Measurements from ENCODE around the gene DCUN1D1. TPM values are rescaled to one million over a fixed set of nuclear protein-coding genes. Genes with fewer than 3 reads are reported as not detected.

Gene DCUN1D1
- polyA plus RNA-seq (2013, experiment 1 of 2), result 27.5 TPM
- 28.3 TPM for polyA plus RNA-seq (2013, experiment 2 of 2)

GRCh38 chr3:182980204-182981037 is at the start of gene DCUN1D1:
Gene DCUN1D1, minus strand, starts transcription at chr3:182980538. Its CDS starts 49 bp downstream, at chr3:182980489.
- no peaks in the 10 kb centered on the region for H3K36me3 ChIP-seq (ENCODE audit: control insufficient read depth, insufficient read depth, low read length)
- 0% methylated on average over 20 to 27 of the region's 106 CpGs for WGBS, 2 experiments (ENCODE audit: insufficient coverage in 2 of 2)
- peaks cover 12% of the 10 kb centered on the region for H3K4me1 ChIP-seq (ENCODE audit: control insufficient read depth, insufficient read depth, low read length, poor library complexity, severe bottlenecking)
- peak within 1 kb of the TSS; percentile 55 for H3K4me3 ChIP-seq (ENCODE audit: extremely low read depth, insufficient read depth, low read length, poor library complexity, severe bottlenecking)
- H3K27ac ChIP-seq (ENCODE audit: low read depth, low read length, severe bottlenecking), result no peak within 1 kb of the TSS
- H3K9me3 ChIP-seq (ENCODE audit: control insufficient read depth, low read length), result no peaks in the 10 kb centered on the region

GRCh38 chr3:183028416-183028815 is 48.1 kb upstream of the DCUN1D1 start:
- no peaks in the 10 kb centered on the region for H3K4me1 ChIP-seq (ENCODE audit: control insufficient read depth, insufficient read depth, low read length, poor library complexity, severe bottlenecking)
- 83 to 100% methylated on average over 2 of the region's 3 CpGs for WGBS, 2 experiments (ENCODE audit: insufficient coverage in 2 of 2)
- no peaks in the 10 kb centered on the region for H3K36me3 ChIP-seq (ENCODE audit: control insufficient read depth, insufficient read depth, low read length)

DNA sequence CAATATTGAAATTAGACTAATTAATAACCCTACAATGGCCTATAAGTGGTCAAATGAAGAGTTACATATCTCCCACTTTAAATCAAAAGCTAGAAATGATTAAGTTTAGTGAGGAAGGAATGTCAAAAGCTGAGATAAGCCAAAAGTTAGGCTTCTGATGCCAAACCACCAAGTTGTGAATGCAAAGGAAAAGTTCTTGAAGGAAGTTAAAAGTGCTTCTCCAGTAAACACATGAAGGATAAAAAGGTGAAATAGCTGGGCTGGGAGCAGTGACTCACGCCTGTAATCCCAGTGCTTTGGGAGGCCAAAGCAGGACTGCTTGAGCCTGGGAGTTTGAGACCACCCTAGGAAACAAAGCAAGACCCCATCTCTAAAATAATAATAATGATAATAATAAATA is 46.9 kb upstream of the DCUN1D1 start:
- no CpG with 5 or more reads among the region's 1 CpG for WGBS, 2 experiments (ENCODE audit: insufficient coverage in 2 of 2)
- H3K4me1 ChIP-seq (ENCODE audit: control insufficient read depth, insufficient read depth, low read length, poor library complexity, severe bottlenecking), result no peaks in the 10 kb centered on the region
- H3K27ac ChIP-seq (ENCODE audit: low read depth, low read length, severe bottlenecking), result no peak overlapping the region
- peaks cover 9% of the 10 kb centered on the region for H3K9me3 ChIP-seq (ENCODE audit: control insufficient read depth, low read length)
- no peaks in the 10 kb centered on the region for H3K36me3 ChIP-seq (ENCODE audit: control insufficient read depth, insufficient read depth, low read length)
- no peak overlapping the region for H3K4me3 ChIP-seq (ENCODE audit: extremely low read depth, insufficient read depth, low read length, poor library complexity, severe bottlenecking)

More at GRCh38 chr3:183028416-183028815, 48.1 kb upstream of the DCUN1D1 start:
- Histone ChIP-seq H3K4me3 (ENCODE audit: extremely low read depth, insufficient read depth, low read length, poor library complexity, severe bottlenecking) (no peak overlapping the region), H3K27ac (ENCODE audit: low read depth, low read length, severe bottlenecking) (no peak overlapping the region), H3K9me3 (ENCODE audit: control insufficient read depth, low read length) (peaks cover 9% of the 10 kb centered on the region)

GRCh38 chr3:183022936-183023516 is 42.7 kb upstream of the DCUN1D1 start:
- peaks cover under 1% of the 10 kb centered on the region for H3K9me3 ChIP-seq (ENCODE audit: control insufficient read depth, low read length)
- H3K36me3 ChIP-seq (ENCODE audit: control insufficient read depth, insufficient read depth, low read length), result no peaks in the 10 kb centered on the region
- no peaks in the 10 kb centered on the region for H3K4me1 ChIP-seq (ENCODE audit: control insufficient read depth, insufficient read depth, low read length, poor library complexity, severe bottlenecking)
- WGBS, 2 experiments (ENCODE audit: insufficient coverage in 2 of 2), result no CpG with 5 or more reads among the region's 3 CpGs
- no peak overlapping the region for H3K27ac ChIP-seq (ENCODE audit: low read depth, low read length, severe bottlenecking)
- no peak overlapping the region for H3K4me3 ChIP-seq (ENCODE audit: extremely low read depth, insufficient read depth, low read length, poor library complexity, severe bottlenecking)

DNA sequence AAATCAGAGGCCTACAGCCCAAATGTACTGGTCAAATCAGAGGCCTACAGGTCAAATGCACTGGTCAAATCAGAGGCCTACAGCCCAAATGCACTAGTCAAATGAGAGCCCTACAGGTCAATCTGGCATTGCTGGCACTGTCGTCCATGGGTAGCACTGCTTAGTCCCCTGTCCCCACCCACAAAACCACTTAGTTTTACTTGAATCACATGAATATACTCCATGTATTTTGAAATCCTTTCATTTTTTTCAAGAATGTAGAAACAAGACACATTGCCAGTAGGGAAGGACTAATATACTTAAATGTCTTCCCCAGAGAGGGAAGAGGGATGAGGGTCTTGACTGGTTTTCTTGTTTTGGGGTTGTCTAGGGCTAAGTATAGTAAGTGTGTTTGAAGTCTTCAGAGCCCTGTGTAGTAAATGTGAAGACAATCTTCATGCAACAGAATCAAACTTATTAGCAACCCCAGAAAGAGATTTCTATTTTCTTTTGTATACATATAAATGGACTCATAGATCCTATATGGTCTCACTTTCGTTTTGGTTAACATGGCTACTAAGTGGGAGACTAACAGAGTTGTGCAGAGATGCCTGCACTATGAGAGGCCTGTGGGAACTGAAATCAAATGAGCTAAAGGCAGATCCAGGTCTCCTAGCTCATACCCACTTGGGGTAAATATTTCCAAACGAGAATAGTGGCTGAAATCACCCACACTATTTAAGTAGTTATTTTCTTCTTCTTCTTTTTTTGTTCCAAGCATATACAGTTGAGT is 38.3 kb upstream of the DCUN1D1 start:
- Histone ChIP-seq H3K4me3 (ENCODE audit: extremely low read depth, insufficient read depth, low read length, poor library complexity, severe bottlenecking) (no peak overlapping the region), H3K9me3 (ENCODE audit: control insufficient read depth, low read length) (no peaks in the 10 kb centered on the region), H3K4me1 (ENCODE audit: control insufficient read depth, insufficient read depth, low read length, poor library complexity, severe bottlenecking) (no peaks in the 10 kb centered on the region), H3K27ac (ENCODE audit: low read depth, low read length, severe bottlenecking) (no peak overlapping the region), H3K36me3 (ENCODE audit: control insufficient read depth, insufficient read depth, low read length) (peaks cover 2% of the 10 kb centered on the region)
- 79 to 100% methylated on average over 1 to 2 of the region's 3 CpGs for WGBS, 2 experiments (ENCODE audit: insufficient coverage in 2 of 2)

GRCh38 chr3:183015185-183015584 is 34.8 kb upstream of the DCUN1D1 start:
- Histone ChIP-seq H3K27ac (ENCODE audit: low read depth, low read length, severe bottlenecking) (no peak overlapping the region), H3K4me3 (ENCODE audit: extremely low read depth, insufficient read depth, low read length, poor library complexity, severe bottlenecking) (no peak overlapping the region), H3K9me3 (ENCODE audit: control insufficient read depth, low read length) (no peaks in the 10 kb centered on the region), H3K4me1 (ENCODE audit: control insufficient read depth, insufficient read depth, low read length, poor library complexity, severe bottlenecking) (no peaks in the 10 kb centered on the region), H3K36me3 (ENCODE audit: control insufficient read depth, insufficient read depth, low read length) (peaks cover 2% of the 10 kb centered on the region)
- 92% methylated on average over 2 of the region's 2 CpGs; no CpG with 5 or more reads in 1 of the 2 experiments for WGBS, 2 experiments (ENCODE audit: insufficient coverage in 2 of 2)

DNA sequence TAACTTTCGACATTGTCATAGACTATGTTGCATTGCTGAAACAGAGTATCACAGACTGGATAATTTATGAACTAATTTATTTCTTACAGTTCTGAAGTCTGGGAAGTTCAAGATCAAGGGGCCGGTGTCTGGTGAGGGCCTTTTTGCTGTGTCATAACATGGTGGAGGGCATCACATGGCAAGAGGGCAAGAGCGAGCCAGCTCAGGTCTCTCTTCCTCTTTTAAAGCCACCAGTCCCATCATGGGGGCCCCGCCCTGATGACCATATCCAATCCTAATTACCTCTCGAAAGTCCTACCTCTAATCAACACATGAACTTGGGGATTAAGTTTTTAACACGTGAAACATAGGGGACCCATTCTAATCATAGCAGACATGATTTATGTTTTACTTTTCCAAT is 33.5 kb upstream of the DCUN1D1 start:
- Histone ChIP-seq H3K9me3 (ENCODE audit: control insufficient read depth, low read length) (no peaks in the 10 kb centered on the region), H3K27ac (ENCODE audit: low read depth, low read length, severe bottlenecking) (no peak overlapping the region), H3K36me3 (ENCODE audit: control insufficient read depth, insufficient read depth, low read length) (peaks cover 2% of the 10 kb centered on the region), H3K4me3 (ENCODE audit: extremely low read depth, insufficient read depth, low read length, poor library complexity, severe bottlenecking) (no peak overlapping the region), H3K4me1 (ENCODE audit: control insufficient read depth, insufficient read depth, low read length, poor library complexity, severe bottlenecking) (no peaks in the 10 kb centered on the region)
- 94% methylated on average over 2 of the region's 6 CpGs; no CpG with 5 or more reads in 1 of the 2 experiments for WGBS, 2 experiments (ENCODE audit: insufficient coverage in 2 of 2)

- 92 to 96% methylated on average over 4 to 5 of the region's 5 CpGs for WGBS, 2 experiments (ENCODE audit: insufficient coverage in 2 of 2)
- Histone ChIP-seq H3K9me3 (ENCODE audit: control insufficient read depth, low read length) (no peaks in the 10 kb centered on the region), H3K36me3 (ENCODE audit: control insufficient read depth, insufficient read depth, low read length) (peaks cover 2% of the 10 kb centered on the region), H3K27ac (ENCODE audit: low read depth, low read length, severe bottlenecking) (no peak overlapping the region), H3K4me3 (ENCODE audit: extremely low read depth, insufficient read depth, low read length, poor library complexity, severe bottlenecking) (no peak overlapping the region), H3K4me1 (ENCODE audit: control insufficient read depth, insufficient read depth, low read length, poor library complexity, severe bottlenecking) (no peaks in the 10 kb centered on the region)
Measured at GRCh38 chr3:183013074-183013473, 32.7 kb upstream of the DCUN1D1 start.

DNA sequence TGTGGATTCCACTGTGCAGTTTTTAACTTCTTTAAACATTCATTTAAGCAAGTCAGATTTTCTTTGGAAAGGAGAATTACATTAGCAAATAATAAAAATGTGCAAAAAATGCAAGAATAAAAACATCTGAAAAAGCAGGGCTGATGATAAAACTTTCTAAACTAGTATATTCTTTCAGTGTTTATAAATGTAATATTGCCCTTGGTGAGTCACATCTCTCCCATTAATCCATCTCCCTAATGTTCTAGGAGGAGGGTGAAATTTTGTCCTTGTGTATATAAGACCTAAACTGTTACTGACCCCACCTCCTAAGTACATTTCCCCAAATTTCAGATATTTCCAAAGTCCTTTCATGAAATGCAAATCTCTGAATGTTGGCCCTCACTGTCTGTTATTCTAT is 28.5 kb upstream of the DCUN1D1 start:
- Histone ChIP-seq H3K36me3 (ENCODE audit: control insufficient read depth, insufficient read depth, low read length) (no peaks in the 10 kb centered on the region), H3K4me1 (ENCODE audit: control insufficient read depth, insufficient read depth, low read length, poor library complexity, severe bottlenecking) (no peaks in the 10 kb centered on the region), H3K4me3 (ENCODE audit: extremely low read depth, insufficient read depth, low read length, poor library complexity, severe bottlenecking) (no peak overlapping the region), H3K27ac (ENCODE audit: low read depth, low read length, severe bottlenecking) (no peak overlapping the region), H3K9me3 (ENCODE audit: control insufficient read depth, low read length) (no peaks in the 10 kb centered on the region)

DNA sequence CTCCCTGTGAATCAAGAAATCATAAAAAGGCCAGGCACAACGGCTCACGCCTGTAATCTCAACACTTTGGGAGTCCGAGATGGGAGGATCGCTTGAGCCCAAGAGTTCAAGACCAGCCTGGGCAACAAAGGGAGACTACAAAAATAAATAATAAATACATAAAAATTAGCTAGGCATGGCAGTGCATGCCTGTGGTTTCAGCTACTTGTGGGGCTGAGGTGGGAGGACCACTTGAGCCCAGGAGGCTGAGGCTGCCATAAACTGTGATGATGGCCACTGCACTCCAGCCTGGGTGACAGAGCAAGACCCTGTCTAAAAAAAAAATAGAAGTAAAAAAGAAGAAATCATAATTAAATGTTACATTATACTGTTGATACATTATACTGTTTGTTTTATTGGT is 28.0 kb upstream of the DCUN1D1 start:
- WGBS, 2 experiments (ENCODE audit: insufficient coverage in 2 of 2), result 85 to 100% methylated on average over 2 to 3 of the region's 4 CpGs
- no peaks in the 10 kb centered on the region for H3K4me1 ChIP-seq (ENCODE audit: control insufficient read depth, insufficient read depth, low read length, poor library complexity, severe bottlenecking)
- H3K4me3 ChIP-seq (ENCODE audit: extremely low read depth, insufficient read depth, low read length, poor library complexity, severe bottlenecking), result no peak overlapping the region
- H3K36me3 ChIP-seq (ENCODE audit: control insufficient read depth, insufficient read depth, low read length), result no peaks in the 10 kb centered on the region
- H3K27ac ChIP-seq (ENCODE audit: low read depth, low read length, severe bottlenecking), result no peak overlapping the region
- no peaks in the 10 kb centered on the region for H3K9me3 ChIP-seq (ENCODE audit: control insufficient read depth, low read length)
